Neural cell (in vitro differentiated cells): Measurements from ENCODE around the gene SPINK7. TPM values are rescaled to one million over a fixed set of nuclear protein-coding genes. Genes with fewer than 3 reads are reported as not detected.

ENCODE experiments used
- H2AFZ ChIP-seq: fragments of 200-600, 300-800 bp; sonication (generic), shearing (Covaris generic); 2 replicates; pipeline ENCODE4 v1.6.0; 2014; ENCODE audit warnings: low read depth, mild to moderate bottlenecking, antibody characterized with exemption, low read length, moderate library complexity
- H3F3A ChIP-seq: fragments of 200-600 bp; shearing (Covaris generic); 2 replicates; pipeline ENCODE4 v1.6.1; 2016; ENCODE audit warnings: mild to moderate bottlenecking, moderate library complexity, mixed read lengths, antibody characterized with exemption, low read length; ENCODE audit not compliant: insufficient read depth, poor library complexity, severe bottlenecking
- H3K27ac ChIP-seq: fragments of 200-600, 300-800 bp; sonication (generic), shearing (Covaris generic); 2 replicates; pipeline ENCODE4 v1.5.1; 2014; ENCODE audit warnings: mild to moderate bottlenecking, low read length, moderate library complexity
- H3K27me3 ChIP-seq: fragments of 300-800, 200-600 bp; sonication (generic), shearing (Covaris generic); 2 replicates; pipeline ENCODE4 v1.6.0; 2014; ENCODE audit warnings: mild to moderate bottlenecking, low read depth, low read length, moderate library complexity; ENCODE audit not compliant: insufficient read depth
- H3K36me3 ChIP-seq: fragments of 300-800, 200-600 bp; sonication (generic), shearing (Covaris generic); 2 replicates; pipeline ENCODE4 v1.5.1; 2014; ENCODE audit warnings: mild to moderate bottlenecking, antibody characterized with exemption, low read length, moderate library complexity; ENCODE audit not compliant: insufficient read depth
- H3K4me2 ChIP-seq: fragments of 300-800, 200-600 bp; sonication (generic), shearing (Covaris generic); 2 replicates; pipeline ENCODE4 v1.6.0; 2014; ENCODE audit warnings: mild to moderate bottlenecking, low read length
- H3K4me3 ChIP-seq: fragments of 300-800, 200-600 bp; sonication (generic), shearing (Covaris generic); 2 replicates; pipeline ENCODE4 v1.5.1; 2014; ENCODE audit warnings: mild to moderate bottlenecking, low read length, moderate library complexity
- H3K79me2 ChIP-seq: fragments of 200-600 bp; shearing (Covaris generic); replicated peaks from 2 replicates; pipeline ENCODE4 v1.6.0; 2014; ENCODE audit warnings: mild to moderate bottlenecking, low read length, moderate library complexity; ENCODE audit not compliant: insufficient read depth
- H3K9ac ChIP-seq: fragments of 300-800, 200-600 bp; sonication (generic), shearing (Covaris generic); 2 replicates; pipeline ENCODE4 v1.6.1; 2016; ENCODE audit warnings: mild to moderate bottlenecking, low read length, mixed read lengths
- H3K9me2 ChIP-seq: fragments of 200-600 bp; shearing (Covaris generic); 2 replicates; pipeline ENCODE4 v1.6.1; 2016; ENCODE audit warnings: mild to moderate bottlenecking, low read length, mixed read lengths; ENCODE audit not compliant: insufficient read depth
- H3K9me3 ChIP-seq: fragments of 200-600, 300-800 bp; sonication (generic), shearing (Covaris generic); 2 replicates; pipeline ENCODE4 v1.6.1; 2016; ENCODE audit warnings: mild to moderate bottlenecking, mixed run types, low read length, moderate library complexity, mixed read lengths
- H4K20me1 ChIP-seq: fragments of 200-600 bp; shearing (Covaris generic); 2 replicates; pipeline ENCODE4 v1.6.1; 2016; ENCODE audit warnings: mild to moderate bottlenecking, mixed run types; ENCODE audit not compliant: insufficient read depth
- EP300 ChIP-seq: fragments of 450-650 bp; conservative IDR thresholded peaks from 2 replicates; pipeline ENCODE4 v1.6.1; 2014; ENCODE audit warnings: antibody characterized with exemption, mild to moderate bottlenecking, moderate library complexity; ENCODE audit not compliant: poor library complexity, severe bottlenecking
- EZH2 ChIP-seq: fragments of 200-600, 300-800 bp; shearing (Covaris generic), sonication (generic); IDR thresholded peaks from 2 replicates; pipeline ENCODE4 v1.6.1; 2014; ENCODE audit warnings: antibody characterized with exemption, low read length, borderline replicate concordance, mild to moderate bottlenecking; ENCODE audit not compliant: insufficient read depth, poor library complexity, severe bottlenecking
- MXI1 ChIP-seq: fragments of 450-650 bp; conservative IDR thresholded peaks from 2 replicates; pipeline ENCODE4 v1.6.1; 2014; ENCODE audit warnings: antibody characterized with exemption, mild to moderate bottlenecking; ENCODE audit not compliant: poor library complexity, severe bottlenecking
- POLR2AphosphoS5 ChIP-seq: IDR thresholded peaks from 2 replicates; pipeline ENCODE4 v1.6.1; 2012
- RAD21 ChIP-seq: fragments of 450-650 bp; conservative IDR thresholded peaks from 2 replicates; pipeline ENCODE4 v1.6.1; 2014; ENCODE audit warnings: antibody characterized with exemption, mild to moderate bottlenecking, moderate library complexity
- REST ChIP-seq: IDR thresholded peaks from 2 replicates; pipeline ENCODE4 v1.6.1; 2012; ENCODE audit warnings: borderline replicate concordance
- SMC3 ChIP-seq: fragments of 450-650 bp; conservative IDR thresholded peaks from 2 replicates; pipeline ENCODE4 v1.6.1; 2014; ENCODE audit warnings: antibody characterized with exemption, mild to moderate bottlenecking, moderate library complexity; ENCODE audit not compliant: poor library complexity
- TAF1 ChIP-seq: IDR thresholded peaks from 2 replicates; pipeline ENCODE4 v1.6.1; 2012; ENCODE audit warnings: low read depth
- polyA plus RNA-seq: library from polyadenylated mRNA; depleted of rRNA; stranded (reverse); fragments of >200 nt; gene quantifications from 2 replicates; pipeline ENCODE4 v1.2.3, GENCODE V29; 2014
- TF ChIP-seq, protein P1 (sequence below): fragments of 450-650 bp; IDR thresholded peaks from 2 replicates; pipeline ENCODE4 v1.5.1; 2014; ENCODE audit warnings: antibody characterized with exemption, mild to moderate bottlenecking, moderate library complexity; ENCODE audit not compliant: poor library complexity, severe bottlenecking

Gene SPINK7
- polyA plus RNA-seq, 1 donor from 2014 or later: not detected

DNA sequence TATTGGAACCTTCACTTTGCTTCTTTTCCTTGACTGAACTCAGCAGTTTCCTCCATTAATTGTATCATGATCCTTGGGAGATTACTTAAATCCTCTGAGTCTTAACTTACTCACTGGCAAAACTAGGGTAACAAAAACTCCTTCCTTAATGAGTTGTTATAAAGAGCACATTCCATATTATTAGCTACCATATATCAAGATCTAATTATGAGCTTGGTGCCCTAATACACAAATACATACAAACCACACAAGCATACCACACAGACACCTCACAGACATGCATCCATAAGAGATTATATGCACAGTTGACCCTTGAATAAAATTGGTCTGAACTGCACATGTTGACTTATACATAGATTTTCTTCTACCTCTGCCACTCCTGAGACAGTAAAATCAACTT, 2.5 kb upstream of the SPINK7 start:
- H3K9me3 ChIP-seq: no peaks in the 10 kb centered on the region
- H3K36me3 ChIP-seq: no peaks in the 10 kb centered on the region
- H4K20me1 ChIP-seq: no peaks in the 10 kb centered on the region
- H3F3A ChIP-seq: no peaks in the 10 kb centered on the region
- no peaks in the 10 kb centered on the region for H3K9me2 ChIP-seq
- no peaks in the 10 kb centered on the region for H3K27me3 ChIP-seq
- no peak overlapping the region for H3K4me2 ChIP-seq
- no peaks in the 10 kb centered on the region for H3K79me2 ChIP-seq
- TF ChIP-seq REST (no peak), TAF1 (no peak), EZH2 (no peak), RAD21 (no peak), EP300 (no peak), MXI1 (no peak), POLR2AphosphoS5 (no peak), SMC3 (no peak)
- TF ChIP-seq, protein P1, sequence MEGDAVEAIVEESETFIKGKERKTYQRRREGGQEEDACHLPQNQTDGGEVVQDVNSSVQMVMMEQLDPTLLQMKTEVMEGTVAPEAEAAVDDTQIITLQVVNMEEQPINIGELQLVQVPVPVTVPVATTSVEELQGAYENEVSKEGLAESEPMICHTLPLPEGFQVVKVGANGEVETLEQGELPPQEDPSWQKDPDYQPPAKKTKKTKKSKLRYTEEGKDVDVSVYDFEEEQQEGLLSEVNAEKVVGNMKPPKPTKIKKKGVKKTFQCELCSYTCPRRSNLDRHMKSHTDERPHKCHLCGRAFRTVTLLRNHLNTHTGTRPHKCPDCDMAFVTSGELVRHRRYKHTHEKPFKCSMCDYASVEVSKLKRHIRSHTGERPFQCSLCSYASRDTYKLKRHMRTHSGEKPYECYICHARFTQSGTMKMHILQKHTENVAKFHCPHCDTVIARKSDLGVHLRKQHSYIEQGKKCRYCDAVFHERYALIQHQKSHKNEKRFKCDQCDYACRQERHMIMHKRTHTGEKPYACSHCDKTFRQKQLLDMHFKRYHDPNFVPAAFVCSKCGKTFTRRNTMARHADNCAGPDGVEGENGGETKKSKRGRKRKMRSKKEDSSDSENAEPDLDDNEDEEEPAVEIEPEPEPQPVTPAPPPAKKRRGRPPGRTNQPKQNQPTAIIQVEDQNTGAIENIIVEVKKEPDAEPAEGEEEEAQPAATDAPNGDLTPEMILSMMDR: no peak
- H2AFZ ChIP-seq: no peak overlapping the region
- H3K27ac ChIP-seq: no peak overlapping the region
- H3K9ac ChIP-seq: no peak overlapping the region
- H3K4me3 ChIP-seq: no peak overlapping the region

DNA sequence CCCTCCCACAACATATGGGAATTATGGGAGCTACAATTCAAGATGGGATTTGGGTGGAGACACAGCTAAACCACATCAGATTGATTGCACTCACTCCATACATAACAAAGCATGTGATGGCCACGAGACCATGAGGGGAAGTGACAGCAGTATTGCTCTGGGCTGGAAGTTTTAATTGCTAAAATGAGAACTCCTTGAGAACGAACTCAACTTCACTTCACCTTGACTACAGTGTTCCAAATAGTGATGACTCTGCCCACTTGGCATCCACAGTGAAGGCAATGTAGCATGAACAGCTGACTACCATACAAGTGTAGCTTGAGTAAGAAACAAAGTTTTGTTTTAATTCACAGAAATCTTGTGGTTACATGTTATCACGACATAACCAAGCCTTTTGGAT, 739 bp upstream of the SPINK7 start:
- no peaks in the 10 kb centered on the region for H4K20me1 ChIP-seq

GRCh38 chr5:148314187-148314586, 2.0 kb downstream of the SPINK7 start:
- TF ChIP-seq EP300 (no peak), POLR2AphosphoS5 (no peak), TAF1 (no peak), RAD21 (no peak), MXI1 (no peak), EZH2 (no peak), SMC3 (no peak), REST (no peak)
- TF ChIP-seq, protein P1: no peak
- Histone ChIP-seq H3K9me2 (no peaks in the 10 kb centered on the region), H3K27me3 (no peaks in the 10 kb centered on the region), H3K36me3 (no peaks in the 10 kb centered on the region), H3K4me3 (no peak overlapping the region), H3F3A (no peaks in the 10 kb centered on the region), H3K79me2 (no peaks in the 10 kb centered on the region), H3K9ac (no peak overlapping the region), H3K27ac (no peak overlapping the region), H2AFZ (no peak overlapping the region), H3K9me3 (no peaks in the 10 kb centered on the region), H4K20me1 (no peaks in the 10 kb centered on the region), H3K4me2 (no peak overlapping the region)

More for the DNA sequence above, 739 bp upstream of the SPINK7 start:
- H3F3A ChIP-seq: no peaks in the 10 kb centered on the region
- H3K79me2 ChIP-seq: no peaks in the 10 kb centered on the region
- no peak overlapping the region for H3K9ac ChIP-seq
- H3K9me3 ChIP-seq: no peaks in the 10 kb centered on the region
- no peaks in the 10 kb centered on the region for H3K27me3 ChIP-seq
- TF ChIP-seq RAD21: no peak
- TF ChIP-seq POLR2AphosphoS5: no peak
- no peak for TF ChIP-seq MXI1
- H3K4me3 ChIP-seq: no peak overlapping the region
- no peak overlapping the region for H3K27ac ChIP-seq
- H2AFZ ChIP-seq: no peak overlapping the region
- H3K9me2 ChIP-seq: no peaks in the 10 kb centered on the region
- no peak overlapping the region for H3K4me2 ChIP-seq
- H3K36me3 ChIP-seq: no peaks in the 10 kb centered on the region
